ENCODE data around the gene ADAMTS13. TPM values are rescaled to one million over a fixed set of nuclear protein-coding genes. Genes with fewer than 3 reads are reported as not detected.

ADAMTS13 gene
- total RNA-seq, 1 donor from 2014 or later, result 2.0 TPM

DNA sequence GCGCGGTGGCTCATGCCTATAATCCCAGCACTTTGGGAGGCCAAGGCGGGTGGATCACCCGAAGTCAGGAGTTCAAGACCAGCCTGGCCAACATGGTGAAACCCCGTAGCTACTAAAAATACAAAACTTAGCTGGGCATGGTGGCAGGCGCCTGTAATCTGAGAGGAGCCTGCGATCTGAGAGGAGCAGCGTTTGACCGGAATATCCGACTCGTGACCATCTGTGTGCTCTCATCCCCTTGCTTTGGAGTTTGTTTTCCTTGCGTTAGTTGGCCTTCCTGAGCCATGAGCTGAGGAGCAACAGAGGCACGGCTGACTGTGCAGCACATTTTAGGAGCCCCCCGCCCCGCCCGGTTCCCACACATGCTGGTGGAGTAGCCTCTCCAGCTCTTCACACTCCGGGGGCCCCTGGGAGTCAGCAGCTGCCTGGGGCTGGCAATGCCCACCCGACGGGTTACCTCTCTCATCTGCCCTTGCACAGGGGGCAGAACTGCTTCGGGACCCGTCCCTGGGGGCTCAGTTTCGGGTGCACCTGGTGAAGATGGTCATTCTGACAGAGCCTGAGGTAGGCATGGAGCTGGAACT, 3.0 kb downstream of the ADAMTS13 start:
- no peak for DNase-seq
- no peak overlapping the region for H3K4me3 ChIP-seq
- no peaks in the 10 kb centered on the region for H3K36me3 ChIP-seq
- no peak overlapping the region for H3K27ac ChIP-seq
- intact Hi-C loops (cut with DNase I), result no loop called here
- TF ChIP-seq, protein P1, sequence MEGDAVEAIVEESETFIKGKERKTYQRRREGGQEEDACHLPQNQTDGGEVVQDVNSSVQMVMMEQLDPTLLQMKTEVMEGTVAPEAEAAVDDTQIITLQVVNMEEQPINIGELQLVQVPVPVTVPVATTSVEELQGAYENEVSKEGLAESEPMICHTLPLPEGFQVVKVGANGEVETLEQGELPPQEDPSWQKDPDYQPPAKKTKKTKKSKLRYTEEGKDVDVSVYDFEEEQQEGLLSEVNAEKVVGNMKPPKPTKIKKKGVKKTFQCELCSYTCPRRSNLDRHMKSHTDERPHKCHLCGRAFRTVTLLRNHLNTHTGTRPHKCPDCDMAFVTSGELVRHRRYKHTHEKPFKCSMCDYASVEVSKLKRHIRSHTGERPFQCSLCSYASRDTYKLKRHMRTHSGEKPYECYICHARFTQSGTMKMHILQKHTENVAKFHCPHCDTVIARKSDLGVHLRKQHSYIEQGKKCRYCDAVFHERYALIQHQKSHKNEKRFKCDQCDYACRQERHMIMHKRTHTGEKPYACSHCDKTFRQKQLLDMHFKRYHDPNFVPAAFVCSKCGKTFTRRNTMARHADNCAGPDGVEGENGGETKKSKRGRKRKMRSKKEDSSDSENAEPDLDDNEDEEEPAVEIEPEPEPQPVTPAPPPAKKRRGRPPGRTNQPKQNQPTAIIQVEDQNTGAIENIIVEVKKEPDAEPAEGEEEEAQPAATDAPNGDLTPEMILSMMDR (IDR thresholded peaks at IDR 0.05), result no peak
- ATAC-seq, result no peak
- H3K27me3 ChIP-seq, result peaks cover 29% of the 10 kb centered on the region
- peaks cover 3% of the 10 kb centered on the region for H3K4me1 ChIP-seq
- H3K9me3 ChIP-seq, result no peaks in the 10 kb centered on the region

DNA sequence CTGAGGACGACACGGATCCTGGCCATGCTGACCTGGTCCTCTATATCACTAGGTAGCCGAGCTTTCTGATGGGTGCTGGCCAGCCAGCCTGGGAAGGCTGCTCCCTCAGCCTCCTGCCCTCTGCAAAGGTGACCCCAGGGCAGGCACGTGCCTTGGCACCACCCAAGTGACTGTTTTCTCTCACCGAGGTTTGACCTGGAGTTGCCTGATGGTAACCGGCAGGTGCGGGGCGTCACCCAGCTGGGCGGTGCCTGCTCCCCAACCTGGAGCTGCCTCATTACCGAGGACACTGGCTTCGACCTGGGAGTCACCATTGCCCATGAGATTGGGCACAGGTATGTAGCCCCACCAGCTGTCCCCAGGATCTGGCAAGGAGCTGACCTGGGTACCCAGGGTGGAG, 3.8 kb downstream of the ADAMTS13 start:
- DNase-seq (no peak), ATAC-seq (no peak)
- intact Hi-C loops (cut with DNase I), result no loop called here
- H3K4me1 ChIP-seq, result peaks cover 3% of the 10 kb centered on the region
- peaks cover 29% of the 10 kb centered on the region for H3K27me3 ChIP-seq
- no peaks in the 10 kb centered on the region for H3K9me3 ChIP-seq
- no peak overlapping the region for H3K27ac ChIP-seq
- H3K36me3 ChIP-seq, result no peaks in the 10 kb centered on the region
- TF ChIP-seq, protein P1 (IDR thresholded peaks at IDR 0.05), result no peak
- H3K4me3 ChIP-seq, result no peak overlapping the region

DNA sequence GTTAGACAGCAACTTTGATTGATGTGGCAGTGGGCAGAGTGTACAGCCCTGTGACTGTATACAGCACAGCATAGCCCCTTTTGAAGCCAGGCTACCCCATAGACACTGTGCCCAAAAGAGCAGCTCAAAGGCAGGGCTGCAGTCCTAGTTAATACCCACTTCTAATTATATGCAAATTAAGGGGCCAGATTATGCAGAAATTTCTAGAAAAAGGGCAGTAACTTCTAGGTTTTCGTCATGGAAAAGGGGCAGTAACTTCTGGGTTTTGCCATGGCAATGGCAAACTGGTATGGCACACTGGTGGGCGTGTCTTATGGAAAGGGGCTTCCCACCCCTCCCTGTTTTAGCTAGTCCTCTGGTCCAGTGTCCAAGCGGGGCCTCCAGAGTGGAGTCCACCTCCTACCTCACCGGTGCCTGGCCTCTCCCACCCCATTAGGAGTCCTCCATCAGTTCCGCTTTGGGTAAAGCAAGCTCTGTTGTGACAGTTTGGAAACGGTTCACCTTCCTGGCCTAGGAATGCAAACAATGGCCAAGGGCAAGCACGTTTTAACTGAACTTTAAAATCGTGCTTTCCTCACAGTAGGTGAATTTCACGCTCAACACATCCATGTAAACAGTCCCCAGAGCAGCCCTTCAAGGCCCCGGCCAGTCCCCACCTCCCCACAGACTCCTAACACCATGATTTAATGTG, 5.6 kb downstream of the ADAMTS13 start:
- TF ChIP-seq, protein P1 (IDR thresholded peaks at IDR 0.05), result no peak
- no peak for ATAC-seq
- Histone ChIP-seq H3K27me3 (peaks cover 29% of the 10 kb centered on the region), H3K4me1 (peaks cover 3% of the 10 kb centered on the region), H3K9me3 (no peaks in the 10 kb centered on the region), H3K4me3 (no peak overlapping the region), H3K36me3 (no peaks in the 10 kb centered on the region), H3K27ac (no peak overlapping the region)
- DNase-seq, result no peak
- intact Hi-C loops (cut with DNase I), result no loop called here

DNA sequence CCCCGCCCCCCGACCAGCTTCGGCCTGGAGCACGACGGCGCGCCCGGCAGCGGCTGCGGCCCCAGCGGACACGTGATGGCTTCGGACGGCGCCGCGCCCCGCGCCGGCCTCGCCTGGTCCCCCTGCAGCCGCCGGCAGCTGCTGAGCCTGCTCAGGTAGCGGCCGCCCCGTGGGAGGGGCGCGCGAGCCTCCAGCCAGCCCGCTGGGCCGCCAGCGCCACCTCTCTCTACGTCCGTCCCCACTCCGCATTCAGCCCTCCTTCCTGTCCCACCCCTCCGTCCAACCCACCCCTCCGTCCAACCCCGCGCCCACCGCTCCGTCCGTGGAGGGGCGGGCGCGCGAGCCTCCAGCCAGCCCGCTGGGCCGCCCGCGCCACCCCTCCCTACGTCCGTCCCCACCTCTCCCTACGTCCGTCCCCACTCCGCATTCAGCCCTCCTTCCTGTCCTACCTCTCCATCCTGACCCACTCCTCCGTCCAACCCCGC, 6.5 kb downstream of the ADAMTS13 start:
- peaks cover 3% of the 10 kb centered on the region for H3K4me1 ChIP-seq
- no peak overlapping the region for H3K27ac ChIP-seq
- H3K9me3 ChIP-seq, result no peaks in the 10 kb centered on the region
- intact Hi-C loops (cut with DNase I), result no loop called here
- TF ChIP-seq, protein P1 (IDR thresholded peaks at IDR 0.05), result no peak
- ATAC-seq (peak; percentile 41), DNase-seq (no peak)
- H3K27me3 ChIP-seq, result peaks cover 29% of the 10 kb centered on the region
- no peaks in the 10 kb centered on the region for H3K36me3 ChIP-seq
- peak overlapping the region; percentile 21 for H3K4me3 ChIP-seq

DNA sequence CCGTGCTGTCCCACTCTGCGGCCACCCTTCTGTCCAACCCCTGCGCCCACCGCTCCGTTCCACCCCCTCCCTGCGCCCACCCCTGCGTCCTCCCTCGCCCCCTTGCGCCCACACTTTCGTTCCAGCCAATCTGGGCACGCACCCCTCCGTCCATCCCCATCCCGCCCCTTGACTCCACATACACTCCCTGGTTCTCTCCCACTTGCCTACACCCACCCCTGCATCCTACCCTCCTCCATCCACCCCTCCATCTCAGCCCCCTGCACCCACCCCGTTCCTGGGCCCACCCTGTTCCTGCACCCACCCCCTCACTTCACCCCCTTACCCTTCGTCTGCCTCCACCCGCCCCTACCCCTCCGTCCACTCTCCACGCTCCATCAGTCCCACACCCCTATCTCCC, 7.0 kb downstream of the ADAMTS13 start:
- TF ChIP-seq, protein P1 (IDR thresholded peaks at IDR 0.05), result no peak
- H3K9me3 ChIP-seq, result no peaks in the 10 kb centered on the region
- peaks cover 3% of the 10 kb centered on the region for H3K4me1 ChIP-seq
- peak; percentile 4 for ATAC-seq
- H3K27ac ChIP-seq, result no peak overlapping the region
- DNase-seq, result no peak
- peaks cover 29% of the 10 kb centered on the region for H3K27me3 ChIP-seq
- H3K36me3 ChIP-seq, result no peaks in the 10 kb centered on the region
- no peak overlapping the region for H3K4me3 ChIP-seq
- intact Hi-C loops (cut with DNase I), result no loop called here

All from upper lobe of right lung (tissue), 1 donor.